HG02970 (cell line): ENCODE results near the gene MKS1.

Source experiments
- ATAC-seq: cut with Tn5 transposase; IDR thresholded peaks from one replicate; pipeline ENCODE4 v1.9.1; 2021; ENCODE audit warnings: mild to moderate bottlenecking, moderate library complexity, moderate number of reproducible peaks; ENCODE audit not compliant: unreplicated experiment, low FRiP score

The MKS1 gene

DNA sequence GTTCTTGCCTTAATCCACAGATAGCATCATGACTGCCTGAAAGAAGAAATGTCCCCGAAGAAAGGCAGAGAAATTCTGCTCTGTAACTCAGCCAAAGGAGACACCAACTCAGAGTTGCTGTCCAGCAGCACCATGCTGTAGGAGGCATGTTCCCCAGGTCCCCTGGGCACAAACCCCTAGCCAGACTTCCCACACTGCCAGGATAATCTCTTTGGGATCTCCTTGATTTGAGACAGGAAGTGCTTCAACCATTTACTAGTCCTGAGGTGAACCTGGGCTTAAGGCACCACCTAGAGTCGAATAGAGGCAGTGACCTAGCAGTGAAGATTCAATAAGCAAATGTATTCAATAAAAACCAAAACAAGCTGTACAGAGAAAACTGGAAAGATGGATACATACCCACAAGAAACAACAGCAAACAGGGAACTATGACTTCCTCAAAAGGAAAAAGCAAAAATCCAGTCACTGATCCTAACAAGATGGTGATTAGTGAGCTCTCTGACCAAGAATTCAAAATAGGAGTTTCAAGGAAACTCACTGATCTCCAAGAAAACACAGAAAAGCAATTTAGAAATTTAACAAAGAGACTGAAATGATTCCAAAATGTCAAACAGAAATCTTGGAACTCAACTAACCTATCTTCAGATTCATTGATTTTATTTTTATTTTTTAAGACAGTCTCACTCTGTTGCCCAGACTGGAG lies 46.5 kb downstream of the MKS1 start:
- no peak for ATAC-seq

DNA sequence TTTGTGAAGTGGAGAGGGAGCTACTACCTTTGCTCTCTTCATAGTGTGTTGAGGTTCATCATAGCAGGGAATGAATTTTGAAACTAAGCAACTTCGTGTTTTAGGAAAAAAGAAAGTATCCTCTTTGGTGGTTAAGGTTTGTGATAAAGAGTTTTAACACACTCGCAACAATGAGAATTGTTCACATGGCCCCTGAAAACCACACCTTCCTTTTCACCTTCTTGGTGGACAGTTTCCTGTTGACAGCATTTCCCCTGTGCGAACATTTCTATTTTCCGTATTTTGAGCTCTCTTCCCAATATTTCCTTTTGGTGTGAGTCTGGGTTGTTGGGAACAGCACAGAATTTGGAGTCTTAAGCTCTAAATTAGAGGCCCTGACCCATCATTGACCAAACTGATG lies 48.4 kb downstream of the MKS1 start:
- no peak for ATAC-seq

DNA sequence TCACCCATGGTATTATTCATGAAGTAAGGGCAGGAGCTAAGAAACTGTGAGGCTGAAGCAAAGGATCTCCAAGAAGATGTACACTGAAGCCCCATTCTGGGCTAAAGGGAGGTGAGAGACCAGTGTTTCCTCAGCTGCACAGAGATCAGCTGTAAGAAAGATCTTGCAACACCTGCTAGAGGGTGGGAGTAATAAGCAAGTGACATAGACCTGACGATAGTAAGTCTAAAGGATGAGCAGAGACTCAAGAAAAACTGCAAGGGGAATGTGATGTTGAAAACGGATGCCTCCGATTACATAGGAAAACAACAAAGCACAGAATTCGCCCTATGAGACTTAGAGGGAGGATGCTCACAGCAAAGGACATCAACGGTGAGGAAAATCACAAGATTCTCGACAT lies 52.4 kb downstream of the MKS1 start, which contains the start of gene OR4D2:
TSS of gene OR4D2 (plus strand) at position 301 of the 400 bp plus-strand sequence. CDS start 2,674 bp downstream, outside the sequence.
- no peak for ATAC-seq

DNA sequence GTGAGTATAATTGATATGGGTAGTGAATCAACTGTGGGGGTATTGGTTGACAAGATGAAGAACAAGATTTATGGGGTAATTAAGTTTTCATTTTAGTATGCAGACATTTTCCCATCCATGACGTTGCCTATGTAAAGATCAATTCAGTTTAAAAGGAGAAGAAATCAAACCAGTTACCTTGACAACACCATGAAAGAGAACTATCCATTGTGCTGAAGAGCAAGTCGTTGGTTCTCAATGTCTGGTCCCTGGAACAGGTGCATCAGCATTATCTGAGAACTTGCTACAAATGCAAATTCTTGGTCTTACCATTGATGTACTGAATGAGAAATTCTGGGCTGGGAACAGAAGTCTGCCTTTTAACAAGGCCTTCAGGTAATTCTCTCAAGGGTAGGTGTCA lies 53.1 kb downstream of the MKS1 start:
- no peak for ATAC-seq

DNA sequence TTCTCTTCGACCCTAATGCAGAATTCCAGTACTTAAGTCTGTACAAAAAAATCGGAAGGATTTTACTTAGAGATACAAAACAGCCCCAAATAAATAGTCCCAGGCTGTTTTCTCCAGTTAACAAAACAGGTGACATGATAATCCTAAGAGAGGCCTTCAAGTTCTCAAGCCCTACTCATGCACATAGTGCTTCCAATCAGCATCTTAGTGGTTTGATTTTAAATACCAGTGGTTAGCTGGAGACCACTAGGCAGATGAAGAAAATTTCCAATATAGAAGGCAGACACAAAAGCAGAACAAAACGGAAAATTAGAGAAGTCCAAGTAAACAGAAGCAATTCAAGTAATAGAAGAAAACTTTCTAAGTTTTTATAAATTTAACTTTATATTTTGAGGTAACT lies 57.5 kb downstream of the MKS1 start:
- ATAC-seq: no peak

DNA sequence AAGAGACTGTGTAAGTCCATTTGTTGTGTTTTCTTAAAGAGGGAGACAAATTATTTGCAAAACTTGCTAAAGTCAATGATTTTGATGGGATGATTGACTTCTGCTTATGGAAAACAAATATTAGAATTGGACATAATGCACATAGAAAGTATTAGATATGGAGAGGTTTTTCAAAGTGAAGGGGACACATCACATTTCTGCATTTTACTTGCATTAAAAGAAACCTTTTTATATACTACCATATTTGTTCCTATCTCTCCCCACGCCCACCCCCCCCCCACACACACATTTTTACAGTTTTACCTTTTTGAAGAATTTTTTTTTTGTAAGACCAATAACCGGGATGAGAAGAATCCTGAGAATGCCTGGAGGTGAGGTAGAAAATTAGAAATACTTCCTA lies 60.9 kb downstream of the MKS1 start:
- ATAC-seq: no peak

DNA sequence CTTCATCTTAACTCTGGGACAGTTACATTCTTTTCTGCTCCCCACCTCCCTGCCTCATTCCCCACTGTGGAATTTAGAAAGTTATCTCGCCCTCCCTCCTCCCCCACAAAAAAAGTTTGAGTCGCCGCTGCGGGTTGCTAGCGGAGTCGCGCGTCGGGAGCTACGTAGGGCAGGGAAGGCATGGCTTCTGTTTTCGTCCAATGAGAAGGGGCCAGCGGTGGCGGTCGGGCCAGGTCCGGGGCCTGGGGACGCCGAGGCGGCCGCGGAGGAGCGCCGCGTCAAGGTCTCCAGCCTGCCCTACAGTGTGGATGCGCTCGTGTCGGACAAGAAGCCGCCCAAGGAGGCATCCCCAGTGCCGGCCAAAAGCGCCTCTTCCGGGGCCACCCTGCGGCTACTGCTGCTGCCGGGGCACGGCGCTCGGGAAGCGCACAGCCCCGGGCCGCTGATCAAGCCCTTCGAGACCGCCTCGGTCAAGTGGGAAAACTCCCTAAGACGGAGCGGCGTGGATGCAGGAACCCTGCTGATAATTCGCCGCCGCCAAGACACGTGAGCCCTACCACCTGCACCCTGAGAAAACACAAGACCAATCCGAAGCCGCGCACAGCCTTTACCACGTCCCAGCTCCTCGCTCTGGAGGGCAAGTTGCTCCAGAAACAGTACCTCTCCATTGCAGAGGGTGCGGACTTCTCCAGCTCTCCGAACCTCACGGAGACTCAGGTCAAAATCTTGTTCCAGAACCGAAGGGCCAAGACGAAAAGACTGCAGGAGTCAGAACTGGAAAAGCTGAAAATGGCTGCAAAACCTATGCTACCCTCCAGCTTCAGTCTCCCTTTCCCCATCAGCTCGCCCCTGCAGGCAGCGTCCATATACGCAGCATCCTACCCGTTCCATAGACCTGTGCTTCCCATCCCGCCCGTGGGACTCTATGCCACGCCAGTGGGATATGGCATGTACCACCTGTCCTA lies 61.9 kb downstream of the MKS1 start:
- ATAC-seq: no peak
